GM12878 (cell line): ENCODE results near the gene RERE. TPM values are rescaled to one million over a fixed set of nuclear protein-coding genes. Genes with fewer than 3 reads are reported as not detected.
A peak's percentile ranks its signal among the peaks of the same experiment; 100 is the strongest.

Experiments
- ATAC-seq: fragments of 200-7000 bp; cut with Tn5 transposase; 3 replicates; pipeline ENCODE4 v1.9.1; 2020; ENCODE audit warnings: mild to moderate bottlenecking, moderate library complexity
- BruUV-seq: library from RNA; stranded (reverse); fragments of 400-500 nt; replicated peaks from 2 replicates; lab custom pipeline; 2021; lab: Mats Ljungman, UMichigan
- CTCF ChIA-PET: fragments of 300-600 bp; sonication (Branson Sonifier 250); formaldehyde crosslinking; extraction: SDS; loops from one replicate; lab custom pipeline; 2021; ENCODE audit warnings: inconsistent platforms; lab: Yijun Ruan, JAX
- POLR2A ChIA-PET: fragments of 350-600 bp; formaldehyde crosslinking; extraction: SDS; loops from one replicate; lab custom pipeline; 2021; ENCODE audit warnings: inconsistent platforms; lab: Charles Lee
- RAD21 ChIA-PET: fragments of 300-600 bp; sonication (Branson Sonifier 250); formaldehyde crosslinking; loops from one replicate; lab custom pipeline; 2023; ENCODE audit warnings: antibody characterized with exemption; ENCODE audit not compliant: unreplicated experiment; lab: Charles Lee
- SMC1A ChIA-PET: fragments of 300-600 bp; sonication (Branson Sonifier 250); formaldehyde crosslinking; loops from one replicate; lab custom pipeline; 2023; ENCODE audit not compliant: unreplicated experiment, uncharacterized antibody; lab: Charles Lee
- DNase-seq: peaks from one replicate; pipeline ENCODE4 v3.0.0-alpha.2; 2011; ENCODE audit warnings: low read depth, low spot score
- FAIRE-seq: peaks from 3 replicates; lab custom pipeline; 2011; peaks lifted over from hg19 to GRCh38; lab: Jason Lieb, UNC
- H2AFZ ChIP-seq: 2 replicates; pipeline ENCODE4 v1.6.0; 2011; ENCODE audit warnings: low read depth, low read length, control low read depth; ENCODE audit not compliant: control insufficient read depth
- H3K27ac ChIP-seq: 2 replicates; pipeline ENCODE4 v1.5.1; 2011; ENCODE audit warnings: control low read depth; ENCODE audit not compliant: control insufficient read depth, insufficient read depth
- H3K27me3 ChIP-seq, 2 experiments: replicated peaks in 1 of 2; 2 replicates each; pipeline versions ENCODE4 v1.6.0 to v1.6.1; 2011; ENCODE audit warnings: low read length in 1 of 2; ENCODE audit not compliant: control insufficient read depth in 2 of 2, insufficient read depth in 2 of 2
- H3K36me3 ChIP-seq, 2 experiments: 2 replicates each; pipeline ENCODE4 v1.5.1; 2011; ENCODE audit warnings: low read length in 1 of 2; ENCODE audit not compliant: control insufficient read depth in 2 of 2, insufficient read depth in 2 of 2
- H3K4me1 ChIP-seq: 2 replicates; pipeline ENCODE4 v1.6.1; 2011; ENCODE audit warnings: mild to moderate bottlenecking, low read length, moderate library complexity, mixed read lengths; ENCODE audit not compliant: control insufficient read depth, insufficient read depth
- H3K4me2 ChIP-seq: 2 replicates; pipeline ENCODE4 v1.6.0; 2011; ENCODE audit warnings: control low read depth; ENCODE audit not compliant: control insufficient read depth, insufficient read depth
- H3K4me3 ChIP-seq: fragments of 200-600 bp; sonication (generic); 2 replicates; pipeline ENCODE4 v1.5.1; 2016
- H3K79me2 ChIP-seq: 2 replicates; pipeline ENCODE4 v1.6.0; 2011; ENCODE audit warnings: low read length; ENCODE audit not compliant: control insufficient read depth, insufficient read depth
- H3K9ac ChIP-seq: 2 replicates; pipeline ENCODE4 v1.8.0; 2011; ENCODE audit warnings: low read length, control low read depth, mixed read lengths; ENCODE audit not compliant: control insufficient read depth, insufficient read depth
- H3K9me3 ChIP-seq: replicated peaks from 3 replicates; pipeline ENCODE4 v1.5.1; 2011; ENCODE audit warnings: mild to moderate bottlenecking, low read length; ENCODE audit not compliant: control insufficient read depth, insufficient read depth
- H4K20me1 ChIP-seq: 2 replicates; pipeline ENCODE4 v1.6.0; 2011; ENCODE audit not compliant: control insufficient read depth, insufficient read depth
- BCL11A ChIP-seq: IDR thresholded peaks from 2 replicates; pipeline ENCODE4 v1.6.1; 2011; ENCODE audit warnings: low read depth, low read length
- BRCA1 ChIP-seq: IDR thresholded peaks from 2 replicates; pipeline ENCODE4 v1.6.1; 2011; ENCODE audit warnings: low read depth, low read length, improper control_type of control experiment
- MTA2 ChIP-seq: fragments of 450-650 bp; IDR thresholded peaks from 2 replicates; pipeline ENCODE4 v1.6.1; 2016; ENCODE audit warnings: low read depth, mild to moderate bottlenecking, moderate library complexity
- SUPT20H ChIP-seq: IDR thresholded peaks from 2 replicates; pipeline ENCODE4 v1.6.1; 2011; ENCODE audit warnings: low read depth, mild to moderate bottlenecking, low read length, moderate library complexity, borderline replicate concordance; ENCODE audit not compliant: control insufficient read depth
- TBL1XR1 ChIP-seq: IDR thresholded peaks from 2 replicates; pipeline ENCODE4 v1.6.1; 2012; ENCODE audit warnings: low read depth, low read length, improper control_type of control experiment
- ZBED1 ChIP-seq: IDR thresholded peaks from 2 replicates; pipeline ENCODE4 v1.6.1; 2016; ENCODE audit warnings: borderline replicate concordance
- ZNF24 ChIP-seq: fragments of 450-650 bp; IDR thresholded peaks from 2 replicates; pipeline ENCODE4 v1.6.1; 2017; ENCODE audit warnings: antibody characterized with exemption, mild to moderate bottlenecking
- ZSCAN29 ChIP-seq: fragments of 450-650 bp; IDR thresholded peaks from 2 replicates; pipeline ENCODE4 v1.6.1; 2017; ENCODE audit warnings: mild to moderate bottlenecking, moderate library complexity
- WGBS: methylation state at CpG from one replicate; pipeline ENCODE4 v1.1.6; 2016; ENCODE audit warnings: low lambda C conversion rate; ENCODE audit not compliant: insufficient replicate concordance, insufficient coverage; ENCODE audit errors: missing lambda C conversion rate; 5-methylcytosine and 5-hydroxymethylcytosine counted together
- in situ Hi-C: fragments of 300-500 bp; cut with MboI; formaldehyde crosslinking; loops from 9 replicates; pipeline ENCODE4 v1.14.3; 2018; ENCODE audit warnings: mixed read lengths
- intact Hi-C: fragments of 100-400 bp; cut with micrococcal nuclease; formaldehyde crosslinking; loops from one replicate; pipeline ENCODE4 v1.14.2; 2022; ENCODE audit not compliant: unreplicated experiment
- polyA plus RNA-seq, 11 experiments: library from polyadenylated mRNA; depleted of rRNA in 4 of 11; unstranded in 6 of 11; stranded (reverse) in 5 of 11; fragments of >200 nt; fragmentation: Nextera tagmentation in 4 of 11; fragmentation: Illumina TruSeq in 1 of 11; extraction: Ambion mirVana in 4 of 11; extraction: Trizol in 1 of 11; gene quantifications; 1 replicate in 1 of 11; 2 replicates in 10 of 11; pipeline versions ENCODE4 v1.2.1 to v1.2.3, GENCODE V29; 2011 to 2016; ENCODE audit warnings: inconsistent platforms in 2 of 11, missing spikeins in 2 of 11, low read depth in 1 of 11
- total RNA-seq, 4 experiments: library from RNA; depleted of rRNA in 3 of 4; stranded (reverse); fragments of >200 nt in 3 of 4; fragmentation: Illumina TruSeq in 1 of 4; extraction: Trizol in 1 of 4; gene quantifications; 2 replicates each; pipeline versions ENCODE4 v1.2.1 to v1.2.3, GENCODE V29; 2013 to 2021
- TF ChIP-seq, protein P1 (sequence below): fragments of 450-650 bp; IDR thresholded peaks from 2 replicates; pipeline ENCODE4 v1.6.1; 2018; ENCODE audit warnings: borderline replicate concordance, mild to moderate bottlenecking; ENCODE audit not compliant: partially characterized antibody

Gene RERE
- total and polyA plus RNA-seq, 10 of the 15 experiments (the other 5 are each of a cell fraction or from before 2014, with no cell fraction given), result 5.2 to 60.5 (median 20.2) TPM

DNA sequence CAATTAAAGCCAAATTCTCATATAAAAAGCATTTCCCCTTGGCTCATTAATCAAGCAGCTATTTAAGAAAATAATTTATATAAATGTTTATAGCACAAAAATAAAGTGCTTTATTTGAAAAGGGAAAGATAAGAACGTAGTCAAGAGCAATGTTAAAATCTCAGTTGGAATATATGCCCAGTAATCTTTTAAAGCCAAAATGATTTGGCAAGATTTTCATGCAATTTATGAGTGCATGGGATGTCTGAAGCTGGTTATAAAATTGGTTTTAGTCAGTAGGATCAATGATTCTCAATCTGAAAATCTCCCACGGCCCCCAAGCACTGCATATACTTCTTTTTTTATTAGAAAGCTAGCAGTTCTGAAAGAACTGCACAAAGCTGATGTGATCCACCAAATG is 188.8 kb downstream of the RERE start:
- ChIA-PET RAD21 (interaction anchor here (0.7 to 7.2 kb wide), 23 partner anchors 11 to 223 kb away, joined by 3 to 59 read pairs (median 5); no protein-coding TSS in a partner anchor), POLR2A (interaction anchor here (0.6 to 6.4 kb wide), 6 partner anchors 8 to 227 kb away, joined by 3 to 31 read pairs (median 4); no protein-coding TSS in a partner anchor), SMC1A (interaction anchor here (0.5 to 9.8 kb wide), 28 partner anchors 10 to 213 kb away, joined by 3 to 98 read pairs (median 5); no protein-coding TSS in a partner anchor), CTCF (interaction anchor here (1.0 to 4.7 kb wide), 13 partner anchors 11 to 222 kb away, joined by 3 to 31 read pairs (median 4); no protein-coding TSS in a partner anchor)
- H3K36me3 ChIP-seq, result no peaks in the 10 kb centered on the region
- intact Hi-C loops (no loop called here), in situ Hi-C loops (no loop called here)
- no peaks in the 10 kb centered on the region for H4K20me1 ChIP-seq
- no peak for TF ChIP-seq SUPT20H
- no peak for TF ChIP-seq BCL11A
- TF ChIP-seq BRCA1, result no peak
- TF ChIP-seq ZBED1, result no peak
- 17% methylated on average over 2 of the region's 2 CpGs for WGBS
- FAIRE-seq (no peak), DNase-seq (no peak), ATAC-seq (no peak)
- no peaks in the 10 kb centered on the region for H3K9me3 ChIP-seq
- H3K27me3 ChIP-seq, result no peaks in the 10 kb centered on the region
- no peak overlapping the region for H3K9ac ChIP-seq
- BruUV-seq, result no TSS peak
- peaks cover 33% of the 10 kb centered on the region for H3K4me1 ChIP-seq
- H3K4me2 ChIP-seq, result peak overlapping the region; percentile 92
- H3K27ac ChIP-seq, result peak overlapping the region; percentile 86
- peaks cover 35% of the 10 kb centered on the region for H3K79me2 ChIP-seq
- peak overlapping the region; percentile 43; the same call in 1 of the 2 replicates for H3K4me3 ChIP-seq
- no peak overlapping the region for H2AFZ ChIP-seq

DNA sequence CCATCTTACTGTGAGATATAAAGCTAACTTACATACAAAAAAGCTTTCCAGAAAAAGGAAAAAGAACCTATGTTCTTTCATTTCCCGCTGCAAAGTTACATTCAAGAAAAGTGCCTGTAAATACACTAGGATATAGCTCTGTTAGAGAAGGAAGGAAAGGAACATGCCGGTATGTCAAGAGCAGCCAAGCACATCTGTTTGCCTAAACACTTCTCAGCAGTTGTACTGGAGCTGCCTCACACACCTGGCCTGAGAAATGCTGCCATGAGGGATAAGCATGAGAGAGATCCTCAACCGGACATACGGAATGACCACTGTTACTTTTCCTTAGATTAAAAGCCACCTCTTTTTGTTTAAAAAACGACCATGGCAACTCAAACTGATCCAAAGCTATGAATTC is 189.7 kb downstream of the RERE start:
- 49% methylated on average over 5 of the region's 5 CpGs for WGBS
- no peak for DNase-seq
- intact Hi-C loops (no loop called here), in situ Hi-C loops (no loop called here)
- no TSS peak for BruUV-seq
- ChIA-PET POLR2A (interaction anchor here (0.5 to 6.4 kb wide), 15 partner anchors 9 to 179 kb away, joined by 3 to 31 read pairs (median 4); no protein-coding TSS in a partner anchor), CTCF (interaction anchor here (0.6 to 4.7 kb wide), 15 partner anchors 13 to 223 kb away, joined by 3 to 31 read pairs (median 5); no protein-coding TSS in a partner anchor), RAD21 (interaction anchor here (0.7 to 7.2 kb wide), 18 partner anchors 15 to 221 kb away, joined by 3 to 59 read pairs (median 5); no protein-coding TSS in a partner anchor), SMC1A (interaction anchor here (0.7 to 9.8 kb wide), 20 partner anchors 11 to 154 kb away, joined by 3 to 98 read pairs (median 6); no protein-coding TSS in a partner anchor)
- H3K27me3 ChIP-seq, result no peaks in the 10 kb centered on the region
- no peak overlapping the region for H2AFZ ChIP-seq
- FAIRE-seq, result no peak
- no peaks in the 10 kb centered on the region for H3K36me3 ChIP-seq
- H3K79me2 ChIP-seq, result peaks cover 35% of the 10 kb centered on the region
- ATAC-seq, result no peak
- peaks cover 33% of the 10 kb centered on the region for H3K4me1 ChIP-seq
- H3K4me2 ChIP-seq, result no peak overlapping the region
- no peaks in the 10 kb centered on the region for H4K20me1 ChIP-seq
- TF ChIP-seq MTA2 (no peak), ZSCAN29 (no peak), ZNF24 (no peak), TBL1XR1 (no peak)
- TF ChIP-seq, protein P1, sequence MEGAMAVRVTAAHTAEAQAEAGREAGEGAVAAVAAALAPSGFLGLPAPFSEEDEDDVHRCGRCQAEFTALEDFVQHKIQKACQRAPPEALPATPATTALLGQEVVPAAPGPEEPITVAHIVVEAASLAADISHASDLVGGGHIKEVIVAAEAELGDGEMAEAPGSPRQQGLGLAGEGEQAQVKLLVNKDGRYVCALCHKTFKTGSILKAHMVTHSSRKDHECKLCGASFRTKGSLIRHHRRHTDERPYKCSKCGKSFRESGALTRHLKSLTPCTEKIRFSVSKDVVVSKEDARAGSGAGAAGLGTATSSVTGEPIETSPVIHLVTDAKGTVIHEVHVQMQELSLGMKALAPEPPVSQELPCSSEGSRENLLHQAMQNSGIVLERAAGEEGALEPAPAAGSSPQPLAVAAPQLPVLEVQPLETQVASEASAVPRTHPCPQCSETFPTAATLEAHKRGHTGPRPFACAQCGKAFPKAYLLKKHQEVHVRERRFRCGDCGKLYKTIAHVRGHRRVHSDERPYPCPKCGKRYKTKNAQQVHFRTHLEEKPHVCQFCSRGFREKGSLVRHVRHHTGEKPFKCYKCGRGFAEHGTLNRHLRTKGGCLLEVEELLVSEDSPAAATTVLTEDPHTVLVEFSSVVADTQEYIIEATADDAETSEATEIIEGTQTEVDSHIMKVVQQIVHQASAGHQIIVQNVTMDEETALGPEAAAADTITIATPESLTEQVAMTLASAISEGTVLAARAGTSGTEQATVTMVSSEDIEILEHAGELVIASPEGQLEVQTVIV, result no peak
- H3K9ac ChIP-seq, result no peak overlapping the region
- no peak overlapping the region for H3K4me3 ChIP-seq
- H3K27ac ChIP-seq, result peak overlapping the region; percentile 46
- H3K9me3 ChIP-seq, result no peaks in the 10 kb centered on the region
